GM12878 (cell line): Measurements from ENCODE around the gene NOSTRIN. TPM values are rescaled to one million over a fixed set of nuclear protein-coding genes. Genes with fewer than 3 reads are reported as not detected.

Source experiments
- BMI1 ChIP-seq: fragments of 450-650 bp; IDR thresholded peaks from 2 replicates; pipeline ENCODE4 v1.6.1; 2016; ENCODE audit warnings: mild to moderate bottlenecking, moderate library complexity, borderline replicate concordance
- CBX3 ChIP-seq: fragments of 200-600 bp; sonication (generic); IDR thresholded peaks from 2 replicates; pipeline ENCODE4 v1.6.1; 2016; ENCODE audit warnings: low read depth, borderline replicate concordance
- EP300 ChIP-seq, 2 experiments: fragments of 150-350 bp in 1 of 2; IDR thresholded peaks; 2 replicates each; pipeline ENCODE4 v1.6.1; 2011 to 2012; ENCODE audit warnings: low read depth in 2 of 2, low read length in 2 of 2, borderline replicate concordance in 1 of 2, improper control_type of control experiment in 1 of 2, inconsistent platforms in 1 of 2; ENCODE audit not compliant: control insufficient read depth in 1 of 2
- KDM1A ChIP-seq: fragments of 200-600 bp; sonication (generic); IDR thresholded peaks from 2 replicates; pipeline ENCODE4 v1.6.1; 2016; ENCODE audit warnings: borderline replicate concordance
- MTA3 ChIP-seq: IDR thresholded peaks from 2 replicates; pipeline ENCODE4 v1.6.1; 2012; ENCODE audit warnings: low read length, inconsistent platforms, borderline replicate concordance
- NFYA ChIP-seq: IDR thresholded peaks from 2 replicates; pipeline ENCODE4 v1.6.1; 2011; ENCODE audit warnings: low read depth, mild to moderate bottlenecking, low read length, improper control_type of control experiment, borderline replicate concordance
- POU2F2 ChIP-seq: IDR thresholded peaks from 3 replicates; pipeline ENCODE4 v1.6.1; 2011; ENCODE audit warnings: low read depth, mild to moderate bottlenecking, low read length, borderline replicate concordance
- SMC3 ChIP-seq: IDR thresholded peaks from 2 replicates; pipeline ENCODE4 v1.6.1; 2011; ENCODE audit warnings: low read length, improper control_type of control experiment, borderline replicate concordance
- TCF3 ChIP-seq: IDR thresholded peaks from 2 replicates; pipeline ENCODE4 v1.6.1; 2012; ENCODE audit warnings: low read depth, mild to moderate bottlenecking, low read length, borderline replicate concordance; ENCODE audit not compliant: insufficient read depth
- YBX1 ChIP-seq: fragments of 450-650 bp; IDR thresholded peaks from 2 replicates; pipeline ENCODE4 v1.6.1; 2016; ENCODE audit warnings: antibody characterized with exemption
- polyA plus RNA-seq, 11 experiments: library from polyadenylated mRNA; depleted of rRNA in 4 of 11; unstranded in 6 of 11; stranded (reverse) in 5 of 11; fragments of >200 nt; fragmentation: Nextera tagmentation in 4 of 11; fragmentation: Illumina TruSeq in 1 of 11; extraction: Ambion mirVana in 4 of 11; extraction: Trizol in 1 of 11; gene quantifications; 1 replicate in 1 of 11; 2 replicates in 10 of 11; pipeline versions ENCODE4 v1.2.1 to v1.2.3, GENCODE V29; 2011 to 2016; ENCODE audit warnings: inconsistent platforms in 2 of 11, missing spikeins in 2 of 11, low read depth in 1 of 11
- total RNA-seq, 4 experiments: library from RNA; depleted of rRNA in 3 of 4; stranded (reverse); fragments of >200 nt in 3 of 4; fragmentation: Illumina TruSeq in 1 of 4; extraction: Trizol in 1 of 4; gene quantifications; 2 replicates each; pipeline versions ENCODE4 v1.2.1 to v1.2.3, GENCODE V29; 2013 to 2021
- TF ChIP-seq, protein P1 (sequence below): fragments of 450-650 bp; conservative IDR thresholded peaks from 2 replicates; pipeline ENCODE4 v1.6.1; 2017; ENCODE audit warnings: mild to moderate bottlenecking, moderate library complexity
- TF ChIP-seq, protein P2 (sequence below): fragments of 450-650 bp; IDR thresholded peaks from 2 replicates; pipeline ENCODE4 v1.6.1; 2018; ENCODE audit warnings: mild to moderate bottlenecking, low read depth, moderate library complexity; ENCODE audit not compliant: partially characterized antibody
- TF ChIP-seq, protein P3 (sequence below): fragments of 450-650 bp; IDR thresholded peaks from 2 replicates; pipeline ENCODE4 v1.6.1; 2014; ENCODE audit warnings: mild to moderate bottlenecking
- TF ChIP-seq, protein P4 (sequence below): fragments of 150-350 bp; IDR thresholded peaks from 2 replicates; pipeline ENCODE4 v1.6.1; 2016; ENCODE audit warnings: low read depth, low read length
- TF ChIP-seq, protein P5 (sequence below): fragments of 450-650 bp; formaldehyde crosslinking; IDR thresholded peaks from 2 replicates; pipeline ENCODE4 v1.4.0; 2022; ENCODE audit warnings: mild to moderate bottlenecking, moderate library complexity

Gene NOSTRIN
- total and polyA plus RNA-seq, 10 of the 15 experiments (the other 5 are each of a cell fraction or from before 2014, with no cell fraction given): 0.13 to 0.42 (median 0.37) TPM; not detected in 5

DNA sequence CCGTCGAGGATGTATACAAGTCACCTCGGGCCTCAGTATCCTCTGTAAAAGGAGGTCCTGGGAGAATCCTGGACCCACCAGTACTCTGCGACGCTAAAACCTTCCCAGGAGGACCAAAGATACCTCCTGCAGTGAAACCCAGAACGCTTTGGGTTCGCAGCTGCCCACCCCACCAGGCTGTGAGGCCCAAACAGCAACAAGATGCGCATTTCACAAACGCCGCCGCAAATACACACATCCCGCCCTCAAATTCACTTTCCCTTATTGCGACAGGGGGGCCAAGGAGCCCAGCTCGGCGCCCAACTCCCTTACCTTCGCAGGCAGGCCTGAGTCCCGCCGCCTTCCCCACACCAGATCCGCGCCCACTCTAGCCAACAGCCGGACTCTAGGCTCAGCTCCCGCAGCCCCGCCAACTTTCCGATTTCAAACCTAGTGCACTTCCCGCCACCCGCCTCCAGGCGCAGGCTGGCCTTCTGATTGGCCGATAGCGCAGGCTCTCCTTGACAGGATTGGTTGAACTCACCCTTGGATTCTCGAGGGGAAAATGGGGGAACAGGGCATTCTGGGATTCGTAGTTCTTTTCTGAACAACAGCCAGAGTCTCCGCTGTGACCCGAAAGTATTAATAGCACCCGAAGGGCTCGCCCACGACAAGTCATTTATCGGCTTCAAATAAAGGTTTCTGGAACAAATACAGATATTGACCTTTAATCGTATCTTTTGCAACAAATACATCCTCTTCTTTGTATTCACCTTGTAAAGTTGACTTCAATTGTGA lies 87.8 kb downstream of the NOSTRIN start, which contains the start of gene SPC25 (continued):
- TF ChIP-seq, protein P1, sequence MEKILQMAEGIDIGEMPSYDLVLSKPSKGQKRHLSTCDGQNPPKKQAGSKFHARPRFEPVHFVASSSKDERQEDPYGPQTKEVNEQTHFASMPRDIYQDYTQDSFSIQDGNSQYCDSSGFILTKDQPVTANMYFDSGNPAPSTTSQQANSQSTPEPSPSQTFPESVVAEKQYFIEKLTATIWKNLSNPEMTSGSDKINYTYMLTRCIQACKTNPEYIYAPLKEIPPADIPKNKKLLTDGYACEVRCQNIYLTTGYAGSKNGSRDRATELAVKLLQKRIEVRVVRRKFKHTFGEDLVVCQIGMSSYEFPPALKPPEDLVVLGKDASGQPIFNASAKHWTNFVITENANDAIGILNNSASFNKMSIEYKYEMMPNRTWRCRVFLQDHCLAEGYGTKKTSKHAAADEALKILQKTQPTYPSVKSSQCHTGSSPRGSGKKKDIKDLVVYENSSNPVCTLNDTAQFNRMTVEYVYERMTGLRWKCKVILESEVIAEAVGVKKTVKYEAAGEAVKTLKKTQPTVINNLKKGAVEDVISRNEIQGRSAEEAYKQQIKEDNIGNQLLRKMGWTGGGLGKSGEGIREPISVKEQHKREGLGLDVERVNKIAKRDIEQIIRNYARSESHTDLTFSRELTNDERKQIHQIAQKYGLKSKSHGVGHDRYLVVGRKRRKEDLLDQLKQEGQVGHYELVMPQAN: peak; percentile 98
- TF ChIP-seq EP300 (IDR thresholded peaks at IDR 0.05; ENCODE audit: borderline replicate concordance in 1 of 2, control insufficient read depth in 1 of 2, low read depth in 2 of 2, low read length in 2 of 2) (no peak), BMI1 (no peak), SMC3 (no peak), NFYA (peak; percentile 82), CBX3 (no peak), MTA3 (no peak), POU2F2 (0 out of 3 replicates have a peak, but pooled peaks have one; percentile 45), YBX1 (no peak), KDM1A (no peak), TCF3 (no peak)
- TF ChIP-seq, protein P2, sequence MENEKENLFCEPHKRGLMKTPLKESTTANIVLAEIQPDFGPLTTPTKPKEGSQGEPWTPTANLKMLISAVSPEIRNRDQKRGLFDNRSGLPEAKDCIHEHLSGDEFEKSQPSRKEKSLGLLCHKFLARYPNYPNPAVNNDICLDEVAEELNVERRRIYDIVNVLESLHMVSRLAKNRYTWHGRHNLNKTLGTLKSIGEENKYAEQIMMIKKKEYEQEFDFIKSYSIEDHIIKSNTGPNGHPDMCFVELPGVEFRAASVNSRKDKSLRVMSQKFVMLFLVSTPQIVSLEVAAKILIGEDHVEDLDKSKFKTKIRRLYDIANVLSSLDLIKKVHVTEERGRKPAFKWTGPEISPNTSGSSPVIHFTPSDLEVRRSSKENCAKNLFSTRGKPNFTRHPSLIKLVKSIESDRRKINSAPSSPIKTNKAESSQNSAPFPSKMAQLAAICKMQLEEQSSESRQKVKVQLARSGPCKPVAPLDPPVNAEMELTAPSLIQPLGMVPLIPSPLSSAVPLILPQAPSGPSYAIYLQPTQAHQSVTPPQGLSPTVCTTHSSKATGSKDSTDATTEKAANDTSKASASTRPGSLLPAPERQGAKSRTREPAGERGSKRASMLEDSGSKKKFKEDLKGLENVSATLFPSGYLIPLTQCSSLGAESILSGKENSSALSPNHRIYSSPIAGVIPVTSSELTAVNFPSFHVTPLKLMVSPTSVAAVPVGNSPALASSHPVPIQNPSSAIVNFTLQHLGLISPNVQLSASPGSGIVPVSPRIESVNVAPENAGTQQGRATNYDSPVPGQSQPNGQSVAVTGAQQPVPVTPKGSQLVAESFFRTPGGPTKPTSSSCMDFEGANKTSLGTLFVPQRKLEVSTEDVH: peak; percentile 99
- TF ChIP-seq, protein P3, sequence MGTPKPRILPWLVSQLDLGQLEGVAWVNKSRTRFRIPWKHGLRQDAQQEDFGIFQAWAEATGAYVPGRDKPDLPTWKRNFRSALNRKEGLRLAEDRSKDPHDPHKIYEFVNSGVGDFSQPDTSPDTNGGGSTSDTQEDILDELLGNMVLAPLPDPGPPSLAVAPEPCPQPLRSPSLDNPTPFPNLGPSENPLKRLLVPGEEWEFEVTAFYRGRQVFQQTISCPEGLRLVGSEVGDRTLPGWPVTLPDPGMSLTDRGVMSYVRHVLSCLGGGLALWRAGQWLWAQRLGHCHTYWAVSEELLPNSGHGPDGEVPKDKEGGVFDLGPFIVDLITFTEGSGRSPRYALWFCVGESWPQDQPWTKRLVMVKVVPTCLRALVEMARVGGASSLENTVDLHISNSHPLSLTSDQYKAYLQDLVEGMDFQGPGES: peak; percentile 82
- TF ChIP-seq, protein P4, sequence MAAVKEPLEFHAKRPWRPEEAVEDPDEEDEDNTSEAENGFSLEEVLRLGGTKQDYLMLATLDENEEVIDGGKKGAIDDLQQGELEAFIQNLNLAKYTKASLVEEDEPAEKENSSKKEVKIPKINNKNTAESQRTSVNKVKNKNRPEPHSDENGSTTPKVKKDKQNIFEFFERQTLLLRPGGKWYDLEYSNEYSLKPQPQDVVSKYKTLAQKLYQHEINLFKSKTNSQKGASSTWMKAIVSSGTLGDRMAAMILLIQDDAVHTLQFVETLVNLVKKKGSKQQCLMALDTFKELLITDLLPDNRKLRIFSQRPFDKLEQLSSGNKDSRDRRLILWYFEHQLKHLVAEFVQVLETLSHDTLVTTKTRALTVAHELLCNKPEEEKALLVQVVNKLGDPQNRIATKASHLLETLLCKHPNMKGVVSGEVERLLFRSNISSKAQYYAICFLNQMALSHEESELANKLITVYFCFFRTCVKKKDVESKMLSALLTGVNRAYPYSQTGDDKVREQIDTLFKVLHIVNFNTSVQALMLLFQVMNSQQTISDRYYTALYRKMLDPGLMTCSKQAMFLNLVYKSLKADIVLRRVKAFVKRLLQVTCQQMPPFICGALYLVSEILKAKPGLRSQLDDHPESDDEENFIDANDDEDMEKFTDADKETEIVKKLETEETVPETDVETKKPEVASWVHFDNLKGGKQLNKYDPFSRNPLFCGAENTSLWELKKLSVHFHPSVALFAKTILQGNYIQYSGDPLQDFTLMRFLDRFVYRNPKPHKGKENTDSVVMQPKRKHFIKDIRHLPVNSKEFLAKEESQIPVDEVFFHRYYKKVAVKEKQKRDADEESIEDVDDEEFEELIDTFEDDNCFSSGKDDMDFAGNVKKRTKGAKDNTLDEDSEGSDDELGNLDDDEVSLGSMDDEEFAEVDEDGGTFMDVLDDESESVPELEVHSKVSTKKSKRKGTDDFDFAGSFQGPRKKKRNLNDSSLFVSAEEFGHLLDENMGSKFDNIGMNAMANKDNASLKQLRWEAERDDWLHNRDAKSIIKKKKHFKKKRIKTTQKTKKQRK: peak; percentile 45; the same call in 1 of the 2 replicates
- TF ChIP-seq, protein P5, sequence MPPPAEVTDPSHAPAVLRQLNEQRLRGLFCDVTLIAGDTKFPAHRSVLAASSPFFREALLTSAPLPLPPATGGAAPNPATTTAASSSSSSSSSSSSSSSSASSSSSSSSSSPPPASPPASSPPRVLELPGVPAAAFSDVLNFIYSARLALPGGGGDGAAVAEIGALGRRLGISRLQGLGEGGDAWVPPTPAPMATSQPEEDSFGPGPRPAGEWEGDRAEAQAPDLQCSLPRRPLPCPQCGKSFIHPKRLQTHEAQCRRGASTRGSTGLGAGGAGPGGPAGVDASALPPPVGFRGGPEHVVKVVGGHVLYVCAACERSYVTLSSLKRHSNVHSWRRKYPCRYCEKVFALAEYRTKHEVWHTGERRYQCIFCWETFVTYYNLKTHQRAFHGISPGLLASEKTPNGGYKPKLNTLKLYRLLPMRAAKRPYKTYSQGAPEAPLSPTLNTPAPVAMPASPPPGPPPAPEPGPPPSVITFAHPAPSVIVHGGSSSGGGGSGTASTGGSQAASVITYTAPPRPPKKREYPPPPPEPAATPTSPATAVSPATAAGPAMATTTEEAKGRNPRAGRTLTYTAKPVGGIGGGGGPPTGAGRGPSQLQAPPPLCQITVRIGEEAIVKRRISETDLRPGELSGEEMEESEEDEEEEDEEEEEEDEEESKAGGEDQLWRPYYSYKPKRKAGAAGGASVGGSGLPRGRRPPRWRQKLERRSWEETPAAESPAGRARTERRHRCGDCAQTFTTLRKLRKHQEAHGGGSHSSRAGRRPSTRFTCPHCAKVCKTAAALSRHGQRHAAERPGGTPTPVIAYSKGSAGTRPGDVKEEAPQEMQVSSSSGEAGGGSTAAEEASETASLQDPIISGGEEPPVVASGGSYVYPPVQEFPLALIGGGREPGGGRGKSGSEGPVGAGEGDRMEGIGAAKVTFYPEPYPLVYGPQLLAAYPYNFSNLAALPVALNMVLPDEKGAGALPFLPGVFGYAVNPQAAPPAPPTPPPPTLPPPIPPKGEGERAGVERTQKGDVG (CRISPR knock-in tag): no peak
